HG02798 (cell line): Measurements from ENCODE around the gene CENPE.
"Not testable (repeated sequence)": the region's sequence is repeated elsewhere in the genome, so short reads cannot be mapped to it uniquely, and the experiment has no call there.

Experiments used
- ATAC-seq: cut with Tn5 transposase; IDR thresholded peaks from one replicate; pipeline ENCODE4 v1.9.1; 2021; ENCODE audit warnings: mild to moderate bottlenecking; ENCODE audit not compliant: unreplicated experiment, poor library complexity

CENPE gene, protein sequence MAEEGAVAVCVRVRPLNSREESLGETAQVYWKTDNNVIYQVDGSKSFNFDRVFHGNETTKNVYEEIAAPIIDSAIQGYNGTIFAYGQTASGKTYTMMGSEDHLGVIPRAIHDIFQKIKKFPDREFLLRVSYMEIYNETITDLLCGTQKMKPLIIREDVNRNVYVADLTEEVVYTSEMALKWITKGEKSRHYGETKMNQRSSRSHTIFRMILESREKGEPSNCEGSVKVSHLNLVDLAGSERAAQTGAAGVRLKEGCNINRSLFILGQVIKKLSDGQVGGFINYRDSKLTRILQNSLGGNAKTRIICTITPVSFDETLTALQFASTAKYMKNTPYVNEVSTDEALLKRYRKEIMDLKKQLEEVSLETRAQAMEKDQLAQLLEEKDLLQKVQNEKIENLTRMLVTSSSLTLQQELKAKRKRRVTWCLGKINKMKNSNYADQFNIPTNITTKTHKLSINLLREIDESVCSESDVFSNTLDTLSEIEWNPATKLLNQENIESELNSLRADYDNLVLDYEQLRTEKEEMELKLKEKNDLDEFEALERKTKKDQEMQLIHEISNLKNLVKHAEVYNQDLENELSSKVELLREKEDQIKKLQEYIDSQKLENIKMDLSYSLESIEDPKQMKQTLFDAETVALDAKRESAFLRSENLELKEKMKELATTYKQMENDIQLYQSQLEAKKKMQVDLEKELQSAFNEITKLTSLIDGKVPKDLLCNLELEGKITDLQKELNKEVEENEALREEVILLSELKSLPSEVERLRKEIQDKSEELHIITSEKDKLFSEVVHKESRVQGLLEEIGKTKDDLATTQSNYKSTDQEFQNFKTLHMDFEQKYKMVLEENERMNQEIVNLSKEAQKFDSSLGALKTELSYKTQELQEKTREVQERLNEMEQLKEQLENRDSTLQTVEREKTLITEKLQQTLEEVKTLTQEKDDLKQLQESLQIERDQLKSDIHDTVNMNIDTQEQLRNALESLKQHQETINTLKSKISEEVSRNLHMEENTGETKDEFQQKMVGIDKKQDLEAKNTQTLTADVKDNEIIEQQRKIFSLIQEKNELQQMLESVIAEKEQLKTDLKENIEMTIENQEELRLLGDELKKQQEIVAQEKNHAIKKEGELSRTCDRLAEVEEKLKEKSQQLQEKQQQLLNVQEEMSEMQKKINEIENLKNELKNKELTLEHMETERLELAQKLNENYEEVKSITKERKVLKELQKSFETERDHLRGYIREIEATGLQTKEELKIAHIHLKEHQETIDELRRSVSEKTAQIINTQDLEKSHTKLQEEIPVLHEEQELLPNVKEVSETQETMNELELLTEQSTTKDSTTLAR (N-terminal part only)

DNA sequence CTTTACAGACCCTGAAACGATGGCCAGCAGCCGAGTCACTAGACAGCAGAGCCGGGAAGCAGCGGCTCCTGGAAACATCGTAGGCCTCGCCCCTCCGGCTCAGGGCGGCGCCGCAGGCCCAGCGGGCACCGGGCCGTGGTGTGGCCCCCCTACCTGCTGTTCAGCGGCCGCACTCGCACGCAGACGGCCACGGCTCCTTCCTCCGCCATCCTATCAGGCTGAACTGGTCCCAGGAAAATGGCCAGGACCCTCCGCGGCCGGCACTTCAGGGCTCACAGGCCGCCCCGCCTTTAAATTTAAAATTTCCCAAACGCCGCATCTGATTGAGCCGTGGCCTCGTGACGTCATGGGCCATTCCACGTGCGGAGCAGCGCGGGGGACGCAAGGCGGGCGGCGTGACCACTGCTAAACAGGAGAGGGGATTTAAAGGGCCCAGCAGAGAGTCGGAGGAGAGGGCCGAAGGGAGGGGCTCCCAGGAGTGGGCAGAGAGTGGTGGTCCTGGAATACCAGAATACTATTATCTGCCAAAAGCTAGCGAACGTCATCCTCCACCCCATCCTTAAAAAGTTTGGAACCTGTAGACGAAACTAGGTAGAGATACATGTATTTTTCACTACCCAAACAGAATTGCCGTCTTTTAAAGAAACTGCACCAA is at the start of gene CENPE:
Gene CENPE (minus strand): TSS at position 233 of the 655 bp plus-strand sequence. CDS start 24 bp downstream, at position 209.
- peak; percentile 97 for ATAC-seq

DNA sequence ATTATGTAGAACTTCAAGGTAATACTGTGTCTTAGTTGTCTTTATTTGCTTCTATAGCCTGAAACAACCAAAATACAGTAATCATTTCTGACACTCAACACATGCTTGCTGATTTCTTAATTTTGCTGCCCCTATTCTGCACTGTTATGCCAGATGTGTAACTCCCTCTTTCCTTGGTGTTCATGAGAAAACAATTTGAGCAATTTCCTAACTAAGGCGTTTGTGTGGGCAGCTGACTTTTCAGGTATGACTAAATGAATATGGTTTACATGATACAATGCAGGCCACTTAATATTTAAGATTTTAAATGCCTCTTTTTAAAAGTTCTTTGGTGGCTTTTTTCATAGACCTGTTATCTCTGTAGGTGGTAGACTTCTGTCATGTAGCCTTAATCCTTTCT is 46.1 kb upstream of the CENPE start:
- no peak for ATAC-seq

DNA sequence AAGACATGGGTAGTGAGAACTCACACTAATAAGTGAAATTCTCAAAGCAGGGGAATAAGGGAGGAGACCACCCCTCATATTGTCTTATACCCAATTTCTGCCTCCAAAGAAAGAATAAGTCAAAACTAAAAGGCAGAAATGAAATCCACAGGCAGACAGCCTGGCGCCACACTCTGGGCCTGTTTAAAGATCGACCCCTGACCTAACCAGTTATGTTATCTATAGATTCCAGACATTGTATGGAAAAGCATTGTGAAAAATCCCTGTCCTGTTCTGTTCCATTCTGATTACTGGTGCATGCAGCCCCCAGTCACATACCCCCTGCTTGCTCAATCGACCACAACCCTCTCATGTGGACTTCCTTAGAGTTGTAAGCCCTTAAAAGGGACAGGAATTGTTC is 32.8 kb upstream of the CENPE start:
- not testable (repeated sequence) for ATAC-seq

DNA sequence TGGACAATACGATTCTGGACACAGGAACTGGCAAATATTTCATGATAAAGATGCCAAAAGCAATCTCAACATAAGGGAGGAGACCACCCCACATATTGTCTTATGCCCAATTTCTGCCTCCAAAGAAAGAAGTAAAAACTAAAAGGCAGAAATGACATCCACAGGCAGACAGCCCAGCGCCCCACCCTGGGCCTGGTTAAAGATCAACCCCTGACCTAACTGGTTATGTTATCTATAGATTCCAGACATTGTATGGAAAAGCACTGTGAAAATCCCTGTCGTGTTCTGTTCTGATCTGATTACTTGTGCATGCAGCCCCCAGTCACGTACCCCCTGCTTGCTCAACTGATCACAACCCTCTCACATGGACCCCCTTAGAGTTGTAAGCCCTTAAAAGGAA is 25.4 kb upstream of the CENPE start:
- ATAC-seq, result not testable (repeated sequence)

DNA sequence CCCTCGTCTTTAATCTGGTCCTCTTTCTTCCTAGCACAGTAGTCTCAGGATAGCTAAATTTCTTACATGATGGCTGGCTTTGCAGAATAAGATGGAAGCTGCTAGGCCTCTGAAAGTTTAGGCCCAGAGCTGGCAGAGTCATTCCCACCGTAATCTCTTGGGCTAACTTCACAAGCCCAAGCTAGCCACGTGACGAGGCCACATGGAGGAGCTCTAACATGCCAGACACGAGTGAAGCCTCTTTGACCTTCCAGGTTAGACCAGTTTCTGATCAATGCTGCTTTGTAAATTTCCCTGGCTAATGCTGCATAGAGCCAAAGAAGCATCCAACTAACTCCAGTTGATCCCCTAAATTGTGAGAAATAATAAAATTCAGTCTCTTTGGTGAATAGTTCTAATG is 9.5 kb upstream of the CENPE start:
- ATAC-seq, result no peak

DNA sequence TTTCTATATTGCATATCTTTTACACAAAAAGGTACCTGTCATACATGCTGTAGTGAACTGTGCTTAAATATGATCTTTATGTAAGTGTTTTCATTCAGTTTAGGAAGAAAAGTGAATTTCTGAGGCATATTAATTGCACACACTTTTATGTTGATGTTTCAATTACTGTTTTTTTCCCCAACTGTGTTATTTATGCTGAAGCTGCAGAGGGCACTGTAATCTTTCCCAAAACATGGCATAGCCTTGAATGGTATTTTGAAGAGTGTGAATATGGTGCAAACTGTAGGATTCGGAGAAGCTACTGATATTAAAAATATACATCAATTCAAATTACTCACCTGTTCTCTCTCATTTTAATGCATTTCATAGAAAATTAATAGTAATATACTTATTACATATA is 6.0 kb upstream of the CENPE start:
- no peak for ATAC-seq

DNA sequence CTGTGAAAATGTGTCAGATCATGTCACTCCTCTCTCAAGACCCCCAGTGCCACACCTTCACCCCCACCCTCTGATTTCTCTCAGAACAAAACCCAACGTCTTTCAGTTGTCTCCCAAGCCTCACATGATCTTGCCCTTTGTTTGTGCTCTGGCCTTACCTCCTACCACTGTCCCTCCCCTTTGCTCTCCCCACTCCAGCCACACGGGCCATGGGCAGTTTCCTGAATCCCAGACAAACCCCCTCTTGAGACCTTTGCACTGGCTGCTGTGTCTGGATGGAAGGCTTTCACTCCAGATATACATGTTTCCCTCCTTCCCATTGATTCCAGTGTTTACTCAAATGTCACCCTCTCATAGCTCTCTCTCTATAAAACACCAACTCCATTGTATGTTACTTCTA is 3.6 kb upstream of the CENPE start:
- ATAC-seq, result no peak

DNA sequence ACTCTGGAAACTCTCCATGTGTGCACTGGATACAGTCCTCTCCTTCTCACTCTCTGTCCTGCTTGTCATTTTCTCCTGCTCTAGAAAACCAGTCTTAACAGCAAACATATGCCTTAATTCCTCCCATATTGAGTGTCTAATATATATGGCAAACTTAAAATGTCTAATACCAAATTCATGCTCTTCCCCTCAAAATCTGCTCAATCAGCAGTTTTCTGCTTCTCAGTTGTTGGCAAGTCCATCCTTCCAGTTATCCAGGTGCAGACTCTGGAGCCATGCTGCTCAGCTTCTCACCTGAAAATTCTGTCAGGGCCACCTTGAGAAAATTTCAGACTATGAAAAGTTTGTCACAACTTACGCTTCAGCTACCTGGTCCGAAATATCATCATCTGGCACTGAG is 3.1 kb upstream of the CENPE start:
- ATAC-seq, result no peak

DNA sequence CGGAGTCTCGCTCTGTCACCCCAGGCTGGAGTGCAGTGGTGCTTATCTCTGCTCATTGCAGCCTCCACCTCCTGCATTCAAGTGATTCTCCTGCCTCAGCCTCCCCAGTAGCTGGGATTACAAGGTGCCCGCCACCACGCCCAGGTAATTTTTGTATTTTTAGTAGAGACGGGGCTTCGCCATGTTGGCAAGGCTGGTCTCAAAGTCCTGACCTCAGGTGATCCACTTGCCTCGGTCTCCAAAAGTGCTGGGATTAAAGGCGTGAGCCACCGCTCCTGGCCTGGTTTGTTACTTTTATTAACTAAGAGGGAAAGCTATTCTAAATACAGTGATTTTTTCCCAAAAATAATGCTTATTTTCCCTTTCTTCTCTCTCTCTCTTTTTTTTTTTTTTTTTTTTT is 866 bp upstream of the CENPE start:
- ATAC-seq, result no peak

DNA sequence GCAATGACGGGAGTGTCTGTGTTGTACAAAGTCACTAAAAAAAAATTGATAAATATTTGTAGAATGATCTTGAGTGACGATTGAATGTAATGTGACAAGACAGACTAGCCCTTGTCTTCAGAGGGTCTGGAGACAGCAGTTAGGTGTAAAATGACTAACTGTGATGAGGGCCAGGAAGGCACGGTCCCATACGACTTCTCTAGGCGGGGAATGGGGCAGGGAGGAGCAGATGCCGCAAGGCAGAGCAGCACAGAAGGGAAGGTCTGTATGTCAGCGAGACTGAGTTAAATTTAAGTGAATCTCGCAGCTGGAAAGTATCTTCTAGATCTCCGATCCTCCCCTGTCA is 405 bp downstream of the CENPE start:
- peak; percentile 47 for ATAC-seq

DNA sequence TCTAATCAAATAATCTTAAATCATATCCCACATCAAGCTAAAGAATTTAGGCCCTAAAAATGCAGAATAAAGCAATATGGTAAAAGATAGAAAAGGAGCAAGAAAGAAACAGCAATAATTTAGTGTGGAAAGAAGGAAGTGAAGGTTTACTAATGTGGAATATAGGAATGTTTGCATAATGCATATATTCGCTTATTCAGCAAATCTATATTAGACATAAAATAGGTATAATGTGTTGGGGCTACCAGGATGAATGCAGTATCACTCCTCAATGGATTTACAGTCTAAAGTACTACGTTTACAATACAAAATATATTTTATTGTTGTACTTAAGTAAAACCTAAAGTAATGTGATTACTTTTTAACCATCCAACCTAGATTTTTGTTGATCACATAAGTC is 4.7 kb downstream of the CENPE start:
- ATAC-seq, result no peak

DNA sequence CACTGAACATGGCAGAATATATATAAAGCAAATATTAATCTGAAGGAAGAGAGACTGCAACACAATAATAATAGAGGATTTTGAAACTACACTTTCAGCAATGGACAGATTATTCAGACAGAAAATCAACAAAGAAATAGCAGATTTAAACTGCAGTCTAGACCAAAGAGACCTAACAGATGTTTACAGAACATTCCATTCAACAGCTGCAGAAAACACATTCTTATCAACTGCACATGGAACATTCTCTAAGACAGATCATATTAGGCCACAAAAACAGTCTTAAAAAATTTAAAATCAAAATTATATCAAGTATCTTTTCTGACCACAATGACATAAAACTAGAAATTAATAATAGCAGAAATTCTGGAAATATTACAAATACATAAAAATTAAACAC is 27.1 kb downstream of the CENPE start:
- no peak for ATAC-seq

DNA sequence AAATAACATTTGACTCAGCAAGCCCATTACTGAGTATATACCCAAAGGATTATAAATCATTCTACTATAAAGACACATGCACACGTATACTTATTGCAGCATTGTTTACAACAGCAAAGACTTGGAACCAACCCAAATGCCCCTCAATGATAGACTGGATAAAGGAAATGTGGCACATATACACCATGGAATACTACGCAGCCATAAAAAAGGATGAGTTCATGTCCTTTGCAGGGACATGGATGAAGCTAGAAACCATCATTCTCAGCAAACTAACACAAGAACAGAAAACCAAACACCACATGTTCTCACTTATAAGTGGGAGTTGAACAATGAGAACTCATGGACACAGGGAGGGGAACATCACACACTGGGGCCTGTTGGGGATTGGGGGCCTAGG is 28.4 kb downstream of the CENPE start:
- ATAC-seq, result not testable (repeated sequence)

DNA sequence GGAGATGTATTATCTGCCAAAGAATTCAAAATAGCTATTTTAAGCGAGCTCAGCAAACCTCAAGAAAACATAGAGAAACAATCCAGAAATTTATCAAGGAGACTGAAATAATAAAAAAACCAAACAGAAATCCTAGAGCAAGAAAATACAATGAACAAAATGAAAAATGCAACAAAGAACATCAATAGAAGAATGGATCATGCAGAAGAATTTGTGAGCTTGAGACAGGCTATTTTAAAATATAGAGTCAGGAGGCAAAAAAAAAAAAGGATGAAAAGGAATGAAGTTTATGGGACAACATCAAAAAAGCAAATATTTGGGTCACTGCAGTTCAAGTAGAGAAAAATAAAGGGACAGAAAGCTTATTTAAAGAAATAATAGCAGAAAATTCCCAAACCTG is 29.1 kb downstream of the CENPE start:
- no peak for ATAC-seq

DNA sequence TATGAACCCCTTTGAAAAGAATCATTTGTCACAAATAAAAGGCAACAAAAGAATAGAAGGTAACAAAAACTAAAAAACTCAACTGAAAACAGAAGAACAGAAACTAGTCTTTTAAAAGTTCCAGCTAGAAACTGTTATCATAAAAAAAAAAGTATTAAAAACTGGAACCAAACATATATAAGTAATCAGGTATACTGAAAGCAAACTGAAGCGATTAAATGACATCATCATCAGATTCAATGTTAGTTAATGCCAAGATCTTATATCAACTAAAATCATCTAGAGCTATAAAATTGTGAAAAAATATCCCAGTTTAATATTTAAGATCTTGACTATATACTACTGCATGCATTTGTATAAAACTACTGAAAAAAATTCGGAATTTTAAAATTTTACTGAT is 36.0 kb downstream of the CENPE start:
- no peak for ATAC-seq

DNA sequence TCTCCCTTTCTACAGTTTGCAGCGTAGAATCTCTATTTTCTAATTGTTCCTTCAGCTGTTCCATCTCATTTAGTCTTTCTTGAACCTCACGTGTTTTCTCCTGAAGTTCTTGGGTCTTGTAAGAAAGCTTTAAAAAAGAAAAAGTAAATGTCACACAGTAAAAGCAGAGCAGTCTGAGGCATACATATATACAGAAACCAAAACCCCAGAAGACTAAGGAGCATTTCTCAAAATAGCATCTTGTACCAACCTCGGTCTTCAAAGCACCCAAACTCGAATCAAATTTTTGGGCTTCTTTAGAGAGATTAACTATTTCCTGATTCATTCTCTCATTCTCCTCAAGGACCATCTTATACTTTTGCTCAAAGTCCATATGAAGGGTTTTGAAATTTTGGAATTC is 39.4 kb downstream of the CENPE start:
- no peak for ATAC-seq

DNA sequence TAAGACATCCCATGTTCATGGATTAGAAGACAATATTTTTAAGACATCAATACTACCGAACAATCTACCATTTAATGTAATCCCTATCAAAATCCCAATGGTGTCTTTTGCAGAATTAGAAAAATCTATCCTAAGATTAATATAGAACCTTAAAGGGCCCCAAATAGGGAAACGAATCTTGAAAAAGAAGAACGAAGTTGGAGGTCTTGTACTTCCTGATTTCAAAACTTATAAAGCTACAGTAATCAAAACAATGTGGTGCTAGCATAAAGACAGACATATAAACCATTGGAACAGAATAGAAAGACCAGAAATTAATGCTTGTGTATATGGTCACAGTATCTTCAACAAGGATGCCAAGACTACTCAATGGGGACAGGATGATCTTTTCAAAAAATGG is 42.0 kb downstream of the CENPE start:
- ATAC-seq, result no peak

DNA sequence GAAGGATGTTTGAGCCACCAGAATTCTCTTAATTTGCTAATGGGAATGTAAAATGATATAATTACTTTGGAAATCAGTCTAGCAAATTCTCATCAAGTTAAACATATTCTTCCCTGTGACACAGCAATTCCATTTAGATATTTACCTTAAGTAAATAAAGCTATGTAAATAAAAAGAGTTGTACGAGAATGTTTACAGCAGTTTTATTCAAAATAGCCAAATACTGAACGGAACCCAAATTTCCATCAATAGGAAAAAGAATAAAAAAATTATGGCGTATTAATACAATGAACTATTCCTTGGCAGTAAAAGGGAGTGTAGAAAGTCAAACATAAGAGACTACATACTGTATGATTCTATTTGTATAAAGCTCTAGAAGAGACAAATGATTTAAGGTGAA is 45.8 kb downstream of the CENPE start:
- no peak for ATAC-seq

DNA sequence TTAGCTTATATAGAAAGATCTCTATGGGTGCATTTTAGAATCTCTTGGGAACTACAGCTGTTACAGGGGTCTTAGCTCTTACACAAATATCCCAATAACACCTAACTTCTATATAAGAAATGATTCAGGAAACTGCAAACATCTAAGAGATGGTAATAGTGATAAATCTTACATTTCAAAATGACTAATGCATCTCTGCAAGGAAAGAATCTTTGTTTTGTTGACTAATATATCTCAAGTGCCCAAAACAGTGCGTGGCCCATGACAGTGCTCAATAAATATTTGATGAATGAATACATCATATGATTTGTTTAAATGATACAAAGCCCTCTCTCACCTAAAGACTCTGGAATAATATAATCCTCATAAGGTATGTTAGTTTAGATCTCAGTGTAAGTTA is 47.5 kb downstream of the CENPE start:
- no peak for ATAC-seq

DNA sequence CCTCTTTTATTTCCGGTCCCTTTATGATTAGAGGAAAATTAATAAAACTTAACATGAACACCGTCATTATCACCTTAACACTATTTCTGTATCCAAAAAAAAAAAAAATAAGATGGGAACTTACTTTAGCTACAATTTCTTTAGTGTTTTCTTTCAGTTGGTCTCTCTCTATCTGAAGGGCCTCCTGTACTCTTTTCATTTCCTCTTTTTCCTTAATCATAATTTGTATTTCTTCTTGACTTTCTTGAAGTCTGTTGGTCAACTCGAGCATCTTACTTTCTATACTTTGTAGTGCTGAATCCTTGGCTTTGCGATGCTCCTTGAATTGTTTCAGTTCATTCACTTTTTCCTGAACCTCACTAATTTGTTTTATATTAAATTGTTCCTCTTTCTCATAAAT is 53.2 kb downstream of the CENPE start:
- ATAC-seq, result no peak
